ENCODE results near the gene DEUP1.

DEUP1 gene

GRCh38 chr11:93480756-93481155 is 150.2 kb downstream of the DEUP1 start:
- DNase-seq = no peak

GRCh38 chr11:93481279-93481678 is 150.7 kb downstream of the DEUP1 start:
- no peak for DNase-seq

GRCh38 chr11:93481696-93482095 is 151.2 kb downstream of the DEUP1 start:
- DNase-seq = no peak

- DNase-seq = peak; percentile 21
These were observed 152.0 kb downstream of the DEUP1 start for GRCh38 chr11:93482556-93482955.

- peak; percentile 48 for DNase-seq
These were observed 154.2 kb downstream of the DEUP1 start for GRCh38 chr11:93484716-93485115.

- no peak for DNase-seq
These were observed 155.4 kb downstream of the DEUP1 start for GRCh38 chr11:93485983-93486382.

GRCh38 chr11:93487032-93487483 is 156.5 kb downstream of the DEUP1 start:
- DNase-seq = no peak

Data from fibroblast of skin of scalp (primary cell).